ENCODE results near the gene CFDP1. TPM values are rescaled to one million over a fixed set of nuclear protein-coding genes. Genes with fewer than 3 reads are reported as not detected.
A peak's percentile ranks its signal among the peaks of the same experiment; 100 is the strongest.

CFDP1 gene
- total and polyA plus RNA-seq, 2 of the 13 experiments (the other 11 are each of a cell fraction or from before 2014, with no cell fraction given), result 78.6 to 153 TPM

DNA sequence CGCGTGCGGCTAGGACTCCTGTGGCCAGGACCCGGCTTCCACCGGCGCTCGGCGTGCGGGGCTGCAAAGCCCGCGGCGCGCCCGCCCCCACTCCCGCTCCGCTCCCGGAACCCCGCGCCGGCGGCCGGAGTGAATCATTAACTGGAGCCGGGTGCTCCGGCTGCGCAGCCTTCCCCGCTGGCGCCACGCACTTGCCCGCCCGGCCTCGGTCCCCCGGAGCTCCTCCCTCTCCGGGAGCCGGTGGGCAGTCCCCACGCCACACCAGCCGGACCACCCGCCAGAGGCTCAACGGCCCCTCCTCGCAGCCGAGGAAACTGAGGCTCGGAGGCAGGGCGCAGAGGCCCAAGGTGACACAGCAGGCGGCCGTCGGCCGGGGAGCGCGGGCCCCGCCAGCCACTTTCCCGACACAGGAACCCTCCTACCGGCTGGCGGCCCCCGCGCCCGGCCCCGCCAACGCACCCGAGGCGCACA lies 182.5 kb downstream of the CFDP1 start (continued):
- TF ChIP-seq ZNF570 (CRISPR knock-in tag; IDR thresholded peaks at IDR 0.05; ENCODE audit: borderline replicate concordance) (no peak), SYNCRIP (IDR thresholded peaks at IDR 0.05; ENCODE audit: insufficient read depth, low read depth, low read length) (no peak), GTF2F1 (IDR thresholded peaks at IDR 0.05; ENCODE audit: low read length) (0 out of 2 replicates have a peak, but pooled peaks have one; percentile 47), ATF7 (IDR thresholded peaks at IDR 0.05) (no peak), ATF7 (CRISPR knock-in tag; IDR thresholded peaks at IDR 0.05) (no peak), ZFY (CRISPR knock-in tag; IDR thresholded peaks at IDR 0.05) (peak; percentile 80; the same call in 1 of the 2 replicates), IRX3 (CRISPR knock-in tag; IDR thresholded peaks at IDR 0.05; ENCODE audit: borderline replicate concordance, low read depth) (no peak; the same call in 1 of the 2 replicates), MIER3 (CRISPR knock-in tag; IDR thresholded peaks at IDR 0.05; ENCODE audit: borderline replicate concordance) (no peak), PHF21A (CRISPR knock-in tag; IDR thresholded peaks at IDR 0.05) (peak; percentile 84), E2F1 (CRISPR knock-in tag; IDR thresholded peaks at IDR 0.05) (peak; percentile 60; the same call in 1 of the 2 replicates), CEBPG (CRISPR knock-in tag; IDR thresholded peaks at IDR 0.05) (no peak), HIVEP1 (CRISPR knock-in tag; IDR thresholded peaks at IDR 0.05) (peak; percentile 87; the same call in 1 of the 2 replicates), BCLAF1 (IDR thresholded peaks at IDR 0.05) (no peak), MBD4 (IDR thresholded peaks at IDR 0.05; ENCODE audit: borderline replicate concordance, low read length) (no peak), MTF2 (CRISPR knock-in tag; IDR thresholded peaks at IDR 0.05; ENCODE audit: borderline replicate concordance) (0 out of 2 replicates have a peak, but pooled peaks have one; percentile 58), KAT8 (CRISPR knock-in tag; IDR thresholded peaks at IDR 0.05) (no peak), ZNF180 (CRISPR knock-in tag; IDR thresholded peaks at IDR 0.05; ENCODE audit: borderline replicate concordance, low read depth) (no peak), CHD2 (IDR thresholded peaks at IDR 0.05; ENCODE audit: low read depth, low read length) (peak; percentile 9), ARNT (IDR thresholded peaks at IDR 0.05) (no peak), ZNF383 (CRISPR knock-in tag; IDR thresholded peaks at IDR 0.05; ENCODE audit: borderline replicate concordance) (0 out of 2 replicates have a peak, but pooled peaks have one; percentile 17), ZEB1 (IDR thresholded peaks at IDR 0.05; ENCODE audit: insufficient replicate concordance, low read depth) (no peak), MAZ (IDR thresholded peaks at IDR 0.05; ENCODE audit: borderline replicate concordance, low read depth, low read length) (peak; percentile 59; the same call in 1 of the 2 replicates), MAZ (CRISPR knock-in tag; IDR thresholded peaks at IDR 0.05; ENCODE audit: low read depth) (no peak; the same call in 1 of the 2 replicates), RFX1 (IDR thresholded peaks at IDR 0.05) (no peak), MAX (IDR thresholded peaks at IDR 0.05) (no peak; the same call in 1 of the 2 replicates), ZNF382 (CRISPR knock-in tag; IDR thresholded peaks at IDR 0.05; ENCODE audit: borderline replicate concordance) (no peak), ZNF788 (CRISPR knock-in tag; IDR thresholded peaks at IDR 0.05; ENCODE audit: borderline replicate concordance) (peak; percentile 60; the same call in 1 of the 2 replicates), IKZF4 (CRISPR knock-in tag; IDR thresholded peaks at IDR 0.05; ENCODE audit: borderline replicate concordance, low read depth, not compliant biosample characterization) (no peak)
- TF ChIP-seq, protein P1, sequence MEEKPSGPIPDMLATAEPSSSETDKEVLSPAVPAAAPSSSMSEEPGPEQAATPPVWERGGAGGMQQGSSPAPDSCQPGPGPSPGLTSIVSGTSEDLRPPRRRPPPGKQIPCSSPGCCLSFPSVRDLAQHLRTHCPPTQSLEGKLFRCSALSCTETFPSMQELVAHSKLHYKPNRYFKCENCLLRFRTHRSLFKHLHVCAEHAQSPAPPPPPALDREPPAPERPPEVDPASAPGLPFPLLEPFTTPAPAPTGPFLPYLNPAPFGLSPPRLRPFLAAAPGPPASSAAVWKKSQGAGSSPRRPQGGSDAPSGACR (CRISPR knock-in tag; IDR thresholded peaks at IDR 0.05), result peak; percentile 91; the same call in 1 of the 2 replicates

Measured in HepG2 (cell line).